PC-9 (cell line): ENCODE measurements around the gene CA5A. TPM values are rescaled to one million over a fixed set of nuclear protein-coding genes. Genes with fewer than 3 reads are reported as not detected.

Experiments used
- BruUV-seq: library from RNA; stranded (reverse); fragments of 400-500 nt; replicated peaks from 2 replicates; lab custom pipeline; 2021; lab: Mats Ljungman, UMichigan
- CTCF ChIA-PET: fragments of 300-600 bp; sonication (Branson Sonifier 250); formaldehyde crosslinking; loops from one replicate; lab custom pipeline; 2022; ENCODE audit warnings: antibody characterized with exemption; lab: Charles Lee
- POLR2A ChIA-PET: fragments of 300-600 bp; sonication (Branson Sonifier 250); formaldehyde crosslinking; loops from one replicate; lab custom pipeline; 2022; ENCODE audit warnings: antibody characterized with exemption; ENCODE audit not compliant: unreplicated experiment; lab: Charles Lee
- DNase-seq, 2 experiments: peaks; one replicate each; pipeline versions ENCODE4 v3.0.0 to v3.0.0-alpha.2; 2015 to 2022; ENCODE audit warnings: mixed read lengths in 1 of 2
- H2AFZ ChIP-seq: fragments of 200-600 bp; sonication (generic); 2 replicates; pipeline ENCODE4 v1.8.1; 2017; ENCODE audit warnings: antibody characterized with exemption
- H3F3A ChIP-seq: fragments of 200-600 bp; sonication (generic); 2 replicates; pipeline ENCODE4 v1.8.1; 2017; ENCODE audit warnings: antibody characterized with exemption, mild to moderate bottlenecking, low read depth; ENCODE audit not compliant: insufficient read depth
- H3K27ac ChIP-seq: fragments of 200-600 bp; sonication (generic); 2 replicates; pipeline ENCODE4 v1.6.1; 2016; ENCODE audit warnings: mixed run types
- H3K27me3 ChIP-seq: fragments of 200-600 bp; sonication (generic); 2 replicates; pipeline ENCODE4 v1.6.1; 2016; ENCODE audit warnings: low read depth, mixed run types; ENCODE audit not compliant: insufficient read depth
- H3K36me3 ChIP-seq: fragments of 200-600 bp; sonication (generic); 2 replicates; pipeline ENCODE4 v1.6.1; 2016; ENCODE audit warnings: low read depth, mixed run types
- H3K4me1 ChIP-seq: fragments of 200-600 bp; sonication (generic); replicated peaks from 2 replicates; pipeline ENCODE4 v1.6.1; 2016; ENCODE audit warnings: mixed run types; ENCODE audit not compliant: insufficient read depth
- H3K4me2 ChIP-seq: fragments of 200-600 bp; sonication (generic); 2 replicates; pipeline ENCODE4 v1.6.1; 2017; ENCODE audit warnings: mixed run types
- H3K4me3 ChIP-seq: fragments of 200-600 bp; sonication (generic); 2 replicates; pipeline ENCODE4 v1.6.1; 2016; ENCODE audit warnings: mixed run types
- H3K79me2 ChIP-seq: fragments of 200-600 bp; sonication (generic); 2 replicates; pipeline ENCODE4 v1.6.1; 2017; ENCODE audit warnings: low read depth, mixed run types
- H3K9me2 ChIP-seq: fragments of 200-600 bp; sonication (generic); 2 replicates; pipeline ENCODE4 v1.8.1; 2017; ENCODE audit warnings: mild to moderate bottlenecking; ENCODE audit not compliant: insufficient read depth
- H3K9me3 ChIP-seq: fragments of 200-600 bp; sonication (generic); 2 replicates; pipeline ENCODE4 v1.8.1; 2016; ENCODE audit warnings: low read depth; ENCODE audit not compliant: insufficient read depth
- H4K20me1 ChIP-seq: fragments of 200-600 bp; sonication (generic); 2 replicates; pipeline ENCODE4 v1.8.1; 2017; ENCODE audit not compliant: insufficient read depth
- EZH2 ChIP-seq: fragments of 200-600 bp; sonication (generic); IDR thresholded peaks from 2 replicates; pipeline ENCODE4 v1.8.0; 2017; ENCODE audit warnings: antibody characterized with exemption, low read depth
- intact Hi-C: fragments of 100-400 bp; cut with micrococcal nuclease; formaldehyde crosslinking; loops from one replicate; pipeline ENCODE4 v1.10.0; 2022; ENCODE audit not compliant: unreplicated experiment
- total RNA-seq: library from RNA; stranded (reverse); gene quantifications from 2 replicates; pipeline ENCODE4 v1.2.3, GENCODE V29; 2021
- TF ChIP-seq, protein P1 (sequence below): fragments of 200-600 bp; sonication (generic); conservative IDR thresholded peaks from 2 replicates; pipeline ENCODE4 v1.6.1; 2017; ENCODE audit warnings: mixed run types, antibody characterized with exemption, mild to moderate bottlenecking, moderate library complexity

Gene CA5A
- total RNA-seq, 1 experiment from 2014 or later: 0.26 TPM

GRCh38 chr16:87947356-87948118, 11.2 kb upstream of the CA5A start:
- Histone ChIP-seq H3K9me2 (no peaks in the 10 kb centered on the region; the same call in 1 of the 2 replicates), H4K20me1 (no peaks in the 10 kb centered on the region), H2AFZ (no peak overlapping the region), H3K9me3 (no peaks in the 10 kb centered on the region), H3K4me3 (no peak overlapping the region), H3K27me3 (no peaks in the 10 kb centered on the region), H3K27ac (no peak overlapping the region), H3K4me1 (peaks cover 30% of the 10 kb centered on the region), H3K36me3 (no peaks in the 10 kb centered on the region), H3K79me2 (peaks cover 10% of the 10 kb centered on the region), H3F3A (peaks cover 13% of the 10 kb centered on the region), H3K4me2 (no peak overlapping the region)
- DNase-seq: no peak
- POLR2A ChIA-PET: no interaction called here
- CTCF ChIA-PET: no interaction called here
- TF ChIP-seq, protein P1, sequence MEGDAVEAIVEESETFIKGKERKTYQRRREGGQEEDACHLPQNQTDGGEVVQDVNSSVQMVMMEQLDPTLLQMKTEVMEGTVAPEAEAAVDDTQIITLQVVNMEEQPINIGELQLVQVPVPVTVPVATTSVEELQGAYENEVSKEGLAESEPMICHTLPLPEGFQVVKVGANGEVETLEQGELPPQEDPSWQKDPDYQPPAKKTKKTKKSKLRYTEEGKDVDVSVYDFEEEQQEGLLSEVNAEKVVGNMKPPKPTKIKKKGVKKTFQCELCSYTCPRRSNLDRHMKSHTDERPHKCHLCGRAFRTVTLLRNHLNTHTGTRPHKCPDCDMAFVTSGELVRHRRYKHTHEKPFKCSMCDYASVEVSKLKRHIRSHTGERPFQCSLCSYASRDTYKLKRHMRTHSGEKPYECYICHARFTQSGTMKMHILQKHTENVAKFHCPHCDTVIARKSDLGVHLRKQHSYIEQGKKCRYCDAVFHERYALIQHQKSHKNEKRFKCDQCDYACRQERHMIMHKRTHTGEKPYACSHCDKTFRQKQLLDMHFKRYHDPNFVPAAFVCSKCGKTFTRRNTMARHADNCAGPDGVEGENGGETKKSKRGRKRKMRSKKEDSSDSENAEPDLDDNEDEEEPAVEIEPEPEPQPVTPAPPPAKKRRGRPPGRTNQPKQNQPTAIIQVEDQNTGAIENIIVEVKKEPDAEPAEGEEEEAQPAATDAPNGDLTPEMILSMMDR: no peak
- TF ChIP-seq EZH2: no peak
- intact Hi-C loops: loop anchor here (5.0 kb wide), 2 partner anchors 75 to 490 kb away; no protein-coding TSS in a partner anchor
- BruUV-seq: no TSS peak

GRCh38 chr16:87946596-87947347, 10.4 kb upstream of the CA5A start:
- H4K20me1 ChIP-seq: no peaks in the 10 kb centered on the region
- BruUV-seq: no TSS peak

More at GRCh38 chr16:87946596-87947347, 10.4 kb upstream of the CA5A start:
- Histone ChIP-seq H3K36me3 (no peaks in the 10 kb centered on the region), H3K27ac (no peak overlapping the region; the same call in 1 of the 2 replicates), H3K4me1 (peaks cover 27% of the 10 kb centered on the region), H3K4me2 (no peak overlapping the region), H3K9me3 (no peaks in the 10 kb centered on the region), H3K9me2 (no peaks in the 10 kb centered on the region; the same call in 1 of the 2 replicates), H3K4me3 (no peak overlapping the region), H3K27me3 (no peaks in the 10 kb centered on the region), H3K79me2 (peaks cover 2% of the 10 kb centered on the region), H3F3A (peaks cover 13% of the 10 kb centered on the region), H2AFZ (no peak overlapping the region)
- intact Hi-C loops: loop anchor here (5.0 kb wide), 2 partner anchors 74 to 489 kb away; no protein-coding TSS in a partner anchor
- POLR2A ChIA-PET: no interaction called here
- CTCF ChIA-PET: no interaction called here
- no peak for DNase-seq
- TF ChIP-seq, protein P1: no peak
- TF ChIP-seq EZH2: no peak
